Retina (tissue), 1 donor: ENCODE measurements around the gene CUL4A.

Source experiments
- DNase-seq: peaks from one replicate; pipeline ENCODE4 v3.0.0-alpha.2; 2016

The CUL4A gene

DNA sequence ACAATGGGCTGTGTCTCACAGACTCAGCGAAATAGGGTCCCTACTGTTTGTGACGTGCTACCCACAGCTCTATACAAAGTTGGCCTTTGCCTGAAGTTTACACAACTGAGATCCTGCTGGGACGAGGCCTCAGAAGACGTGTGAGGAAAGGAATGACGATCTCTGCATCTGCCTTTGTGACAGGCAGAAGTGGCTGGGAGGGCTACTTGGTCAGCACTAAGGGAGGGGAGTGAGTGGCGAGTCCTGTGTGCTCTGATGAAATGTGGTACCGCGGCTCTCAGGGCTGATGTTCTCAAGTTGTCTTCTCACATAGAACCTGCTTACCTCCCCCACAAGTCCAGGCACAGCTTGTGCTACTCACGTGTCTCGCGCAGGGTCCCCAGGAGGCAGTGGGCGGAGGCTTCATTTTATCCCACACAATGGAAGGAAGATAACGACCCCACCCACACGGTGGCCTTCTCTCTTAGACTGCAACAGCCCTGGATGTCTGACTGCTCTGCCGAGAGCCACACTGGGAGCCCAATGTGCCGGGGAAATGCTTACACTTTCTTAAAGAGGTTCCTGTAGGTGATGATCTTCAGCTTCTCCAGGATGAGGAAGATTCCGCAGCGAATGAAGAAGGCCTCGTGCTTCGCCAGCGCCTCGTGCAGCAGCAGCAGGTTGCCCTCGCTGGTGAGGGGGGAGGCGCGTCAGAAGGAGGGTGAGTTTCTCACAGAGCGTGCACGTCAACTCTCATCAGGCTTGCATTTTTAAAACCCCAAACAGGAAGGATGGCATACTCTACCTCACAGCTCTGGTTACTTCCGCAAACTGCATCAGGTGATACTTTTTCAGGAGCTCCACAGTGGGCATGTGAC is 29.8 kb upstream of the CUL4A start:
- DNase-seq: no peak

DNA sequence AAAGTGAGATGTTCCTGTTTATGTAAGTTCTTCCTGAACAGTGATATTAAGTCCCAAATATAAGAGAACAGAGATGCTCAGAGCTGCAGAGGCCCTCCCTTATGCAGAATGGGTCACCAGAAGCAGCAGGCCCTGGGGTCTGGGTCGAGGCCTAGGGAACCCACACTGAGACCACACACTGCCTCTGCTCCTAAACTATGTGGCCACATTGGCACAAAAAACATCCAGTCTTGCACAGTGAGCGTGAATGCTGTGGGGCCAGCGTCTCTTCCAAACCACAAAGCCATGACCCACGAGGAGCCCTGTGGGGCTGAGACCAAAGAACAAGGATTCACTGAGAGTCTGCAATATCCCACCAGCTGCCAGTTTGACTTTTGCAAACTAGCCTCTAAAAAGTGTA is 27.4 kb upstream of the CUL4A start:
- DNase-seq: no peak

DNA sequence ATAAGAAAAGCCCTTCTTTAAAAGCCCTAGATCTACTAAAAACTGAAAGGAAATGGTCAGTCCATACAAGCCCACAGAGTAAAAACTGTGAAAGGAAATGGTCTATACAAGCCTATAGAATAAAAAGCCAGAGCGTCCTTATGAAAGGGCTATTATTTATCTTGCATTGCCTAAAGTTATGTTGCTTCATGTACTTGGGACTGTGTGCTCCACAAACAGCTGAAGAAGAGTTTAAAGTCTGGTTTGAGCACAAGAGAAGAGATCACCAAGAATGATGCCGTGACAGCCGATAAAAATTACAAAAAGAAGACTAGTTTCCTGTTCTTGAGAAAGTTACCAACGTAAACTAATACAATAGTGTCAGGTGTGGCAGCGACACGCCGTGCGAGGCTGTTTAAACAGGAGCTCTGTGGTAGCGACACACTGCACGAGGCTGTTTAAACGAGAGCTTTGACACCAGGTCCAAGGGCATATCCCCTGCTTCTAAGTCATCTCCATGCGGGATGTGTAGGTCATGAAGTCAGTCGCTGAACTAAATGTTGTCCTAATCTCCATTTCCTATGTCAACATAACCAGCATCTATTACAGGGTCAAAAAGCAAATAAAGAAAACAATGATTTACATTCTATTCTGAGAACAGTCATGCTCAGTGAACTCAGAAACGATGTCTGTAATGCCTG is 25.8 kb upstream of the CUL4A start:
- DNase-seq: no peak

DNA sequence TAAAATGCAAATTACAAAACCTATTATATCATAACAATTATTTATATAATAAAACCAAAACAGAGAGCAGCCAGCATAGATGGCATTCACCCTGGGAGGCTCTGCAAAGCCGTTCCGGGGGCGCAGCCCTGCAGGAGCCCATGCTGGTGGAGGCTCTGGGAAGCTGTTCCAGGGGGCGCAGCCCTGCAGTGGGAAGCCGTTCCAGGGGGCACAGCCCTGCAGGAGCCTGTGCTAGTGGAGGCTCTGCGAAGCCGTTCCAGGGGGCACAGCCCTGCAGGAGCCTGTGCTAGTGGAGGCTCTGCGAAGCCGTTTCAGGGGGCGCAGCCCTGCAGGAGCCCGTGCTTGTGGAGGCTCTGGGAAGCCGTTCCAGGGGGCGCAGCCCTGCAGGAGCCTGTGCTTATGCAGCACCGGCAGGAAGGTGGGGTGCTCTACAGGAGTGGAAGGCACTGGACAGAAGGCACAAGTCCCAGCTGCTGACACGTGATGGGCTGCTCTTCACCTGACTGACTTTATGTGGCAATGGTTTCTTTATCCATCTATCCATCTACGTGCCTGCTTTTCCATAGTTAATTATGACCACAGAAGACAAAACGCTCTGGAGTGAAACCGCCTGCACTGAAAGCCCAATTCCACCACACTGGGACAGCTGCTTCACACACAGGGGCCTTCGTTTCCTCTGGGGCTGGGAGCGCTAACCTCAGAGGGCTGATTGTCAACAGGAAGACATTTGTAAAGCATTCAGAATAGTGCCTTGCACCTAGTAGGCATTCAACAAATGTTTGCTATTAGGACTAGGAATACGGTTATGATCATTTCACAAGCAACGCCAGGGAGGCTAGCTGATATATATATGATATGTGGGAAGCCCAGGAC is 24.6 kb upstream of the CUL4A start:
- DNase-seq: no peak

DNA sequence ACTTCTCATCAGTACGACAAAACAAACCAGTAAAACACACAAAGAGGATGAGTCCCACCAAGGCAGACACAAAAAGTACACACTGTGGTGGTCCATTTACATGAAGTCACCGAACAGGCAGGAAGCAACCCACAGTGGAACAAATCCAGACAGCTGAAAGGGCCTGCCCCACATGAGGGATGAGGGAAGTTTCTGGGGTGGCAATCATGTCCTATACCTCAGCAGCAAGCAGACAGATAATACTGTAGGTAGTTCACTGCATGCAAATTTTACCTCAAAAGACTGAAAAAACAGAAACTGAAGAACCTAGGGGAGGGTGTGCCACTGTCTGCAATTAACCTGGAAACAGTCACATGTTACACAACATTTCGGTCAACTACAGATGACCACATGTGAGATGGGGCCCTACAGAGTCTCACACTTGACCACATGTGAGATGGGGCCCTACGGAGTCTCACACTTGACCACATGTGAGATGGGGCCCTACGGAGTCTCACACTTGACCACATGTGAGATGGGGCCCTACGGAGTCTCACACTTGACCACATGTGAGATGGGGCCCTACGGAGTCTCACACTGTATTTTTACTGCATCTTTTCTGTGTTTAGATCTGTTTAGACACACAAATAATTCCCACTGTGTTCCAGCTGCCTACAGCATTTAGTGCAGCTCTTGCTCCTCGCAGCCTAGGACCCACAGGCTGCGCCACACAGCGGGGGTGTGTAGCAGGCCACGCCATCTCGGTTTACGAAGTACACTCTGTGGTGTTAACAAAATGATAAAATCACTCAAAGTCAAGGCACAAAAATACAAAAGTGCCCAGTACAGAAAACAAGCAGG is 23.1 kb upstream of the CUL4A start:
- DNase-seq: no peak

DNA sequence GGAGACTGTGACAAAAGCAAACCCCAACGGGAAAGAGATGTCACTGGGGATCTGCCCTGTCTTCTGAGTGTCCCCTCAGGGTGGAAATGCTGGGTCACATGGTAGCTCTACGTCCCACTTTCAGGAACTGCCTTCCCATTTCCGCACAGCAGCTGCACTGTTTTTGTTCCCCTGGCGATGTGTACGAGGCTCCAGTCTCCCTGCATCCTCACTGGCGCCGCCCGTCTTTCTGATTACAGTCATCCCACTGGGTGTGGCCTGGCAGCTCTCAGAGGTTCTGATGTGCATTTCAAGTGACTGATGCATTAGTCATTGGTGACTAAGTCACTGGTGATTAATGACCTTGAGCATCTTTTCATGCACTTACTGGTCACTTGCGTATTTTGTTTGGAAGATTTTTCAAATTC is 22.1 kb upstream of the CUL4A start:
- peak; percentile 46 for DNase-seq

DNA sequence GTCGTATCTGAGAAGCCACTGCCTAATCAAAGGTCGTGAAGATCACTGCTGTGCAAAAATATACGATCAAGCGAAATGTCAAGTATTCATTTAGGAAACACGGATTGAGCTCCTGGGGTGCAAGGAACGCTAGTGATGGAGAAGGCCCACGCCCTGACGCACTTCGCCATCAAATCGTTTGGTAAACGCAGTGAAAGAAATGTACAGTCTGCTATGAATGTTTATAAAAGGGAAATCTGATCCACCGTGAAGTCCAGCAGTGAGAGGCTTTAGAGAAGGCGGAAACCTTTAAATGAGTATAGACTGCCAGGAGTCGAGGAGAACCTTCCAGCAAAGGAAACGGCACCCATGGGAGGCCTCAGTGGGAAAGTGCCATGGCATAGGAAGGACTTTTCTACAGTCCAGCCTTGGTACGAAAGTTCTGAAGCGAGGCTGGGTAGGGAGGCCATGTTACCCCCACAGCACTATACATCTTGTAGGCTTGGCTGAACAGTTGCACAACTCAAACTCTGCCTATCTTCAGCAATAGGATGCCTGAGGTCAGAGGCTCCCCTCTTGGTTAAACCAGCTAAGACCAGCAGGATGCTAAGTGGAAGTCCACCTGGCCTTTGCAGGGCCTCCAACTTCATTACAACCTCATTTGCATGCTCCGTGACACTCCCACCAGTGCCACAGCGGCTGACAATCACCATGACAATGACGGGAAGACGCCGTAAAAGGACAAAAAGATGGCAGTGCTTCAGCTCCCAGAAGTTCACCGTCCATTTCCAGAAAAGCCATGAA is 21.3 kb upstream of the CUL4A start:
- DNase-seq: no peak

DNA sequence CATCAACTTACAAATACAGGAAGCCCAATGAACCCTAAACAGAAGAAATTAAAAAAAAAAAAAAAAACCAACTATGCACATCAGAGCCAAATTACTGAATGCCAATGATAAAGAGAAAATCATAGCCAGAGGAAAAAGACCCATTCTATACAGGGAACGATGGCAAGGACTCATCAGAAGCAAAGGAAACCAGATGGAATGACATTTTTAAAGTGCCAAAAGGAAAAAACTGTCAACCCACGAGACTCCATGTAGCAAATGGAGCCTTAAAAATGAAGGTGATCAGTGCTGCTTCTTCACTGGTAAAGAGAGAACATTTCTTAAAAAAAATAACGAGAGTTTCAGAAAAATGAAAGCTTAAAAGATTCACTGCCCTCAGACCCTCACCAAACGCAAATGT is 19.2 kb upstream of the CUL4A start:
- no peak for DNase-seq

DNA sequence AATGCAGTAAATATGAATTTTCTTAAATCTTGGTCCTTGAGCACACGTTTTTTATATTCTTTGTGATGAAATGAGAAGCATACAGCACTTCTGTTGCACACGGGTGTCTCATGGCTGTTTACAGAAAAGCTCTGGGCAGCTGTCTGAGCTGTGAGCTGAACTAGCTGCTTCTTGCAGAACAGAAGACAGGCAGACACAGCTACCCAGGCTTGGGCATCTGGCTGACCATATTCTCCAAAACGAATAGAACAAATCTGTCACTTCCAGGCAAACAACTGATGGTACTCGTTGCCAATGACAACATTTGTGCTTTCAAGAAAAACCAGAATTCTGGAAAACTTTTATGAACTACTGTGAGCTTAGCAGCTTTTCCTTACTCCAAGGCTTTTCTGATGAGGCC is 17.1 kb upstream of the CUL4A start:
- no peak for DNase-seq

DNA sequence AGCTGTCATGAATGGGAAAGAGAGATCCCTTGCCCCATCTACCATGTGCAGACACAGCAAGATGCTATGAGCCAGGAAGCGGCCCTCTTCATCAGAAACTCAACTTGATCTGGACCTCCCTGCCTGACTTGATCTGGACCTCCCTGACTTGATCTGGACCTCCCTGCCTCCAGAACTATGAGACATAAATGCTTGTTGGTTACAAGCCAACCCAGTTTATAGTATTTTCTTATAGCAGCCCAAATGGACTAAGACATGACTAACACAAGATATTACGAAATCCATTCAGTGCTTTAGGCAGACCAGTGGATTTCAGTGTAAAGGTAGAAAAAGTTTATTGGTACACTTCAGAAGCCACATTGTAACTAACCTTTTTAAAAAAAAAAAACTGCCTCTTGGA is 16.5 kb upstream of the CUL4A start:
- no peak for DNase-seq

DNA sequence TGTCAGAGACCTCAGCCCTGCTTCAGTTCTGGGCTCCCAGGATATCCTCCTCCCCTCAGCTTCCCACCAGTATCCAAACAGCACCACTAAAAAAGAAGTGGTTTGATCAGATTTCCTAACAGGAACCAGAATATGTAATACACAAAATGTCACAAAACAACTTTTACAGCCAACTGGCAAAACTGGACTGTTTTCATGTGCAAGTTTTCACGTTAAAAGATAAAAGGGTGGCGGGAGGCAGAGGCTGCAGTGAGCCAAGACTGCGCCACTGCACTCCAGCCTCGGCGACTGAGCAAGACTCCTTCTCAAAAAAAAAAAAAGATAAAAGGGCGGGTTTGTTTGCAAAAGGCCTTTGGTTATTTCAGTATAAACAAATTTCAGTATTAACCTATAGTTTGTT is 14.1 kb upstream of the CUL4A start:
- no peak for DNase-seq

DNA sequence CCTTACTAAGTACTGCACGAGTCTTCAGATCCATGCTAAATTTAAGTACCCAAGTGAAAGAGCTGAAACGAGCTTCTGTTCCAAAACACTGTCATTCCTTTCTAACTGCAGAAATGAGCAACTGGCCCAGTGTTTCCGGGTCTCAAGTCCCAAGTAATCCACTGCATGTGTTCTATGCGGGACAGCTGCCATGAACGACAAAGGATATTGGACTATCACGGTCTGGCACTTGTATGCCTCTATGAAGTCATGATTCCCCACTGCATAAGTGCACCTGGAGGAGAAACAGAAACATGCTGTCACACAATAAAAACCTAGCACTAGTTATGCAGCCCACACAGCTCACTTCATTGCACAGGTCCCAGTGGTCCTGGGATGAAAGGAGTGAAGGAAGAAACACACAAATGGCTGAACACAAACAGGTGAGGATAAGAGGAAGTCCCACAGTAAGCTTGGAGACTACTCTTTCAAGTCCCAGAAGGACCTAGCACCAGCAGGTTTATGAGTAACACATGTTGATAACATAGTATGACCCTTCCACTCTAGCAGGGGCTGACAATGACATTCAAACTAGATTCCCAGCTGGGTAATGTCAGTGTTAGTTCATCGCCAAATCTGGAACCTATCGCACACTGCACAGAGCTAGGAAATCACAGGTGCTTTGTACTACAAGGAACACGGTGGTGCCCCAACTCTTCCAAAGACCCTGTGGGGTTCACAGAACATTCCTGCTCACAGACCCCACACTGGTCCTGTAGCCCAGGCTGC is 12.3 kb upstream of the CUL4A start:
- DNase-seq: no peak

DNA sequence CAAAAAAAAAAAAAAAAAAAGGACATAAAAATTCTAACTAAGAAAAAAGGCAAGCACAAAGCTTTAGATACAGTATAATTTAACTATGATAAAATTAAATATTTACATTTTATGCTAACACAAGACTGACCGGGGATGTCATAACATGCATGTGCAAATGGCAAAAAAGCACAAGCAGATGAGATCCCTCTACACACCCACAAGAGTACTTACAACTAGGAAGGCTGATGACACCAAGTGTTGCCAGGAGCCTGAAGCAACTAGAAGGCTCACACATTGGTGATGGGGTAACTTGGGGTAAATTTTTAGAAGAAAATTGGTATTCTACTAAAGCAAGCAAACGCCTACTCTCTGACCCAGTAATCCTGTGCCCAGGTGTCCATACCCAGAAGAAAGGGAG is 7.6 kb upstream of the CUL4A start:
- DNase-seq: no peak

DNA sequence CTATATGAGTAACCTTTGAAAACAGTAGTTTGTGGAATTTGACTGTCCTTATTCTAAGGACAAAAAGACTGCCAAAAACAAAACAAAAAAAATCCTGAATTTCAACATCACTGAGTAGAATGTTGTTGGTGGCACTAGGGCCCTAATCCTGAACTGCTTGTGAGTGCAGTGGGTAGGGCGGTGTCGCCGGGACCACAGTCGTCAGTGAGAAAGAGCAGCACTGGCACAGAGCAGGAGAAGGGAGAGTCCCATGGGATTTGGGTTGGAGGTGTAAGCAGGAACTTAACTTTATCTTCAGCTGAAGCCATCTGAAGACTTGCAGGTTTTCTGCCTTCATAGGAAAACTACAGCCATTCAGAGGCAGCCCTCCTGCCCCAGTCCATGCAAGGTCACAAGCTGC is 6.5 kb upstream of the CUL4A start:
- no peak for DNase-seq

DNA sequence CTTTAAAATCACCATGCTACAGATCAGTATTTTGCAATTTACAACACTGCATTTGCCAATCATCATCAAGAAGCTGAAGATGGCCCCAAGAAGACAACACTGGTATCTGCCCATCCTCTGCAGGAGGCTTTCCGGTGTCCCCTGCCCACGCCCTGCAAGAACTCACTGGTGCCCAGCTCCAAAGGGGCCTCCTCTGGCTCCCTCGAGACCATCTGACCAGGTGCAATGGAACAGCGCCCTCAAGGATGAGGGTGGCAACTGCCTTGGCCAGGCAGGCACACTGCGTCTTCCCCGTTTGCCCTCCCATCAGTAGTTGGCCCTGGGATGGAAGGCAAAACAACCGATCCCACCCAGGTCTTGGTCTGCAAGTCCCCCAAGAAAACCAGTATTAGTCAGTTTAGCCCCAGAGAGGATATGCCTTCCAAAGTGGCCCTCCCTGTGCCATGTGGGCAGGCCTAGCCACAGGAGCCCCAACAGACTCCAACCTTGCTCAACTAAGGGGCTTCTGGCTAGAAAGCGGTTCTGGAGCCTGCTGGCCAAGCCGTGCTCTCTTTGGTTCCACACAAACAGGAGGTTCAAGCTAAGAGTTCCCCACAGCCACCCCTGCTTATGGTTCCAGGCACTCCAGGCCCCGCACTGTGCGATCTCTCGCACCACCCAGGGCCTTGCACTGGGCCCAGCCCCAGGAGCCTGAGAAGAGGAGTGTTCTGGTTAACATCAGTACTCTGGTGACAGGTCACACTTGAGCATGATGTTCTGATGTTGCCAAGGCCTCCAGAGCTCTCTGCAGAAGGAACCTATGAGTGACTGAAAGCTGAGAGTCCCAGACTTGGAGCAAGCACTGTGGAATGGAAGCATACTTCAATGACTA is 5.7 kb upstream of the CUL4A start:
- DNase-seq: no peak

DNA sequence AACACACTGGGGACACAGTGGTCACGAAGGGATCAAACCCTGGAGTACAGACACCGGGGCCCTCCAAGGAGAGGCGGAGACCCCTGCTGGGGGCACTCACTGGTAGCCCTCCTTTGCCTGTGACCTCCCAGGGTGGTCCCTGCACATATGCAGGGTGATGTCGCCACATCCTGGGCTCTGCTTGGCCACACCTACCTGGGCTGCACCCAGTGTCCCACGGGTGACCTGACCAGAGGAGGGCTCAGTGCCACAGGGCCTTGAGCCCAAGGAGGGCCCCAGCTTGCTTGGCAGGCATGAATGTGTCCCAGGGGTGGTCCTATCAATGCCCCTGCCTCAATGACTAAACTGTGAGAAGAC is 5.1 kb upstream of the CUL4A start:
- DNase-seq: no peak

DNA sequence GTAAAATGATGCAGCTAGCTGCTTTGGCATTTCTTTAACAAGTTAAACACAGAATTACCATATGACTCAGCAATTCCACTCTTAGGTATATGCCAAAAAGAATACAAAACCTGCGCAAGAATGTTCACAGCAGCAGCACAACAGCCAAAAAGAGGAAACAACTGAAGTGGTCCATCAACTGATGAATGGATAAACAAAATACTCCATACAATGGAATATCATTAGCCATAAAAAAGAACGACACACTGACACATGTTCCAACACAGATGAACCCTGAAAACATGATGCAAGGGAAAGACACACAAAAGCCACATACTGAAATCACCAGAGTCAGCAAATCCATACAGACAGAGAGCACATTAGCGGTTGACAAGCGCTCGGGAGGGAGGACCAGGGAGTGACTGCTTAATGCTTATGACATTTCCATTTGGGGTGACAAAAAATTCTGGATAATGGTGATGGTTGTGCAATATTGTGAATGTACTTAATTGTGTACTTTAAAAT is 3.9 kb upstream of the CUL4A start:
- DNase-seq: no peak

DNA sequence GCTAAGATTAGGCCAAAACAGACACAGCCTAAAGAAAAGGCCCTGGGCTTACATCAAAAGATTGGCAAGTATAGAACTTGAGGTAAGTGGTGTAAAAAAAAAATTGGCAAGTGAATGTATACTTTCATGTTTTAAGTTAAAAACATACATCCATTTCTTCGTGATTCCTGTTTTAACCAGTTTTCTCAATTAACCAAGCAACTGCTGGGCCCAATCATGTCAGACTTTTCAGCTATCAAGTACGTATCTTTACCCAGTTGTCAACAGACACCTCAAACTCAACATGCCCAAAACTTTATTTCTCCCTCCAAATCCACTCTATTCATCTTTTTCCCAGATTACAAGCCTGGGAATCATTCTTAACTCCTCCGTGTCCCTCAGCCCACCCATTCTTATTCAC is 2.0 kb upstream of the CUL4A start:
- no peak for DNase-seq

DNA sequence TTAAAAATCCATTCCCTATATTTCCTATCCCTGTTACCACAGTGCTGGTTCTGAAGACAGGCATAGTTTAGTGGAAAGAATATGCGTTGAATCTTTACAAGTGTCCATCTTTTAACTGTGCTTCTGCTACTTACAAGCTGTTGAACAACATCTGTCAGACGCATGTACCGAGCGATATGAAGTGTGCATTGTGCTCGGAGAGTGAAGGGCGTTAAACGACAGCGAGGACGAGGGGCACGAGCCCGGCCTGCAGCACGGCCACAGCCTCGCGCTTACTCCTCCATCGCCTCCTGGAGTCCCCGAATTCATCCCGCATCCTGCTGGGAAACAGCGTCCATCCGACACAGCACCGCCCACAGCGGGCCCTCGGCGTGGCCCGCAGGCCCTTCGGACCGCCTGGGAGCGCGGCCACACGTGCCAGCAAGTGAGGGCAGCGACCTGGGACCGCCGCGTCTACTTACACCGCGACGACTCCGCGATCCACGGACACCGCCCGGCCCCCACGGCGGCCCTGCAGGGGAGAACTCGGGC is 1.5 kb upstream of the CUL4A start:
- no peak for DNase-seq
